H54 (cell line): ENCODE data around the gene SGK2.

Source experiments
- DNase-seq: peaks from one replicate; pipeline ENCODE4 v3.0.0; 2011; ENCODE audit warnings: low spot score, mixed read lengths; ENCODE audit not compliant: insufficient read length
- FAIRE-seq: peaks from 3 replicates; lab custom pipeline; 2011; peaks lifted over from hg19 to GRCh38; lab: Jason Lieb, UNC
- POLR2A ChIP-seq: IDR thresholded peaks from 2 replicates; pipeline ENCODE4 v1.6.1; 2011; ENCODE audit warnings: low read depth, mild to moderate bottlenecking, low read length

SGK2 gene

GRCh38 chr20:43564993-43565757 is 6.3 kb downstream of the SGK2 start:
- no peak for TF ChIP-seq POLR2A
- no peak for DNase-seq
- FAIRE-seq: no peak

- no peak for TF ChIP-seq POLR2A
- DNase-seq (no peak), FAIRE-seq (no peak)
These were observed 6.9 kb downstream of the SGK2 start for GRCh38 chr20:43565758-43566104.

GRCh38 chr20:43567477-43567876 is 8.7 kb downstream of the SGK2 start:
- FAIRE-seq (no peak), DNase-seq (no peak)
- no peak for TF ChIP-seq POLR2A

GRCh38 chr20:43568706-43569105 is 9.9 kb downstream of the SGK2 start:
- FAIRE-seq (no peak), DNase-seq (no peak)
- TF ChIP-seq POLR2A: no peak

- FAIRE-seq: no peak
- TF ChIP-seq POLR2A: no peak
- DNase-seq: no peak
These were observed 10.5 kb downstream of the SGK2 start for GRCh38 chr20:43569282-43569681.

- DNase-seq: no peak
- TF ChIP-seq POLR2A: no peak
- FAIRE-seq: no peak
These were observed 11.7 kb downstream of the SGK2 start for GRCh38 chr20:43570496-43570895.

GRCh38 chr20:43571310-43571709 is 12.5 kb downstream of the SGK2 start:
- no peak for FAIRE-seq

GRCh38 chr20:43571771-43572170 is 12.9 kb downstream of the SGK2 start:
- TF ChIP-seq POLR2A: no peak
- FAIRE-seq (no peak), DNase-seq (no peak)

More at GRCh38 chr20:43571310-43571709, 12.5 kb downstream of the SGK2 start:
- no peak for TF ChIP-seq POLR2A
- DNase-seq: no peak

- FAIRE-seq (no peak), DNase-seq (no peak)
- TF ChIP-seq POLR2A: no peak
These were observed 14.1 kb downstream of the SGK2 start for GRCh38 chr20:43572891-43573290.

- FAIRE-seq (no peak), DNase-seq (no peak)
- TF ChIP-seq POLR2A: no peak
These were observed 17.3 kb downstream of the SGK2 start for GRCh38 chr20:43576108-43576507.

- DNase-seq (no peak), FAIRE-seq (no peak)
- TF ChIP-seq POLR2A: no peak
These were observed 21.3 kb downstream of the SGK2 start for GRCh38 chr20:43579861-43580793.

- no peak for FAIRE-seq
- TF ChIP-seq POLR2A: no peak
- no peak for DNase-seq
These were observed 24.5 kb downstream of the SGK2 start for GRCh38 chr20:43583133-43583864.

- TF ChIP-seq POLR2A: no peak
- DNase-seq: peak; percentile 23
- no peak for FAIRE-seq
These were observed 25.2 kb downstream of the SGK2 start for GRCh38 chr20:43583982-43584432.

- no peak for FAIRE-seq
- DNase-seq: no peak
- no peak for TF ChIP-seq POLR2A
These were observed 25.8 kb downstream of the SGK2 start for GRCh38 chr20:43584448-43585136.
